Hematopoietic multipotent progenitor cell treated with erythropoietin and hydrocortisone succinate and interleukin-3 and kit ligand, for 4 days (in vitro differentiated cells): ENCODE measurements around the gene ABI2.
"Not testable (repeated sequence)": the region's sequence is repeated elsewhere in the genome, so short reads cannot be mapped to it uniquely, and the experiment has no call there.

Source experiments
- DNase-seq: peaks from one replicate; pipeline ENCODE4 v3.0.0-alpha.2; 2015

The ABI2 gene

DNA sequence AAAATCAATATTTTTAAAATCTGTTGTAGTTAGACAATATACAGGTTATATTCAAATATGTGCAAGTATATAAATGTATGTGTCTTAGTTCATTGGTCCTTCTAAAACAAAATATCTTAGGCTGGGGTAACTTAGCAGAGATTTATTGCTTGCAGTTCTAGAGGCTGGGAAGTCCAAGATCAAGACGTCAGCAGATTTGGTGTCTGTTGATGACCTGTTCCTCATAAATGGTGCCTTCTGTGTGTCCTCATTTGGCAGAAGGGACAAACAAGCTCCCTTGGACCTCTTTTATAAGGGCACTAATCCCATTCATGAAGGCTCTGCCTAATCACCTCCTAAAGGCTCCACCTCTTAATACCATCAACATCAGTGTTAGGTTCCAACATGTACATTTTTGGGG, 31.3 kb downstream of the ABI2 start:
- DNase-seq, result no peak

DNA sequence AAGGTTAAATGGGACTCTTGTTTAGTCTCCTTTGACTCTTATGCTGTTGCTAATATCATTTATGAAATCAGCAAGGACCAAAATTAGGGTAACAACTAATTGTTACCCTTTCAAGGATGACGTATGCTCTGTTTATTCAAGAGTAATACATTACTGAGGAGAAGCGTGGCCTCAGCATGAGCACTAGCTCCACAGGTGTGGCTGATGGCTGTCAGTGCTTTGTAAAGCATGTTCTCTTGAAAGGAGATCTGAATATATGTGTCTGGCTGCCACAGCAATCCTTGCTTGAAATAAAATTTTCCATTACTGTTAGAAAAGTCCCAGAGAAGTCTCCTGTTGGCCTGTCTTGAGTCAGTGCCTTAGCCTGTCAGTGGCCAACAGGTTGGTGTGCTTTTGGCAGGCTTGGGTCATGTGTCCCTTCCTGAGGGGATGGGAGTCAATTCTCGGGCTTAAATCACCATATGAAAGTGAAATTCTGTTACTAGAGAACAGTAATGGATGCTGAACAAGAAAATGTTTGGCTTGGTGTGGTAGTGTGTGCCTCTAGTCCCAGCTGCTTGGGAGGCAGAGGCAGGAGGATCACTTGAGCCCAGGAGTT, 32.7 kb downstream of the ABI2 start:
- DNase-seq, result no peak

- DNase-seq, result no peak
Measured at GRCh38 chr2:203361495-203361894, 33.3 kb downstream of the ABI2 start.

GRCh38 chr2:203361922-203362321, 33.7 kb downstream of the ABI2 start:
- DNase-seq, result no peak

DNA sequence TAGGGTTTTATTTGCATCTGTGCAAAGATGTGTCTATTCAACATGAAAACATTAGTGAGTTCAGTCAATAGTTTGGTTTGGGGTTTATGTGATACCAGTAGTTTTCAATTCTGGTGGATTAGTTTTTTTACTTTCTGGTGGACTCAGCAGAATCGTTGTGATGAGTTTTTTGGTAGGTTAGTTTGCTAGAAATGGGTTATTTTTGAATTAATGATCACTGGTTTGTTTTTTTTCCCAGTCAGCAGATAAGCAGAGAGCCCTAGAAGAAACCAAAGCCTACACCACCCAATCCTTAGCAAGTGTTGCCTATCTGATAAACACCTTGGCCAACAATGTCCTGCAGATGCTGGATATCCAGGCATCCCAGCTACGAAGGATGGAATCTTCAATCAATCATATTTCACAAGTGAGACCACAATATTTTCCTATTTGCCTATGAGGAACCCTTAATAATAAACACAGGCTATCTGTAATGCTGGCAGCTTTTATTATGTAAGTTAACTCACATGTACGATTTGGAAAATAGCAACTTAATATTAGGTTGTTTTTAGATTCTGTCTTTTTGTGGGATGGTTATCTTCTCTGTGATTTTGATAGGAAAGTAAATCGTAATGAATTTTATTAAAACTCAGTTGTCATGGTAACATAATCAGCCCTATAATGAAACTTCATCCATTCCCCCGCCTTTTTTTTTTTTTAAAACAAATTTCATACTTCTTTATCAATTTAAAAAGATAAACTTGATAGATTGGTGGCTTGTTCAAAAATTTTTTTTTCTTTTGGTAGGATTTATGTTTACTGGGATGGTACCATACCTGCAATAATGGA, 38.7 kb downstream of the ABI2 start:
- DNase-seq, result peak; percentile 59

- not testable (repeated sequence) for DNase-seq
Measured at GRCh38 chr2:203372706-203373105, 44.5 kb downstream of the ABI2 start.

DNA sequence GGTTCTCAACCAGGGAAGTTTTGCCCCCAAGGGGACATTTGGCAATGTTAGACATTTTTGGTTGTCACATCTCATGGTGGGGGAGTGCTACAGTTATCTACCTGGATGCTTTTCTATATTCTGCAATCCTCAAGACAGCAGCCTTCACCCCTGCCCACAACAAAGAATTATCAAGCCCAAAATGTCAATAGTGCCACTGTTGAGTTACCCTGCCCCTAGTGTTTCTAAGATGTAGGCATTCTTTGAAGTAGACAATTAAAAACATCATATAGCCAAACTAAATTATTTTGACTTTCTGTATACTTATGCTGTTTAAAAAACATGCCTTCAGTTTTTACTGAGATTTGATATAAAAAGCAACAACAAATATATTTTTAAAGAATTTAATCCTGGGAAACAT, 48.0 kb downstream of the ABI2 start:
- peak; percentile 15 for DNase-seq

DNA sequence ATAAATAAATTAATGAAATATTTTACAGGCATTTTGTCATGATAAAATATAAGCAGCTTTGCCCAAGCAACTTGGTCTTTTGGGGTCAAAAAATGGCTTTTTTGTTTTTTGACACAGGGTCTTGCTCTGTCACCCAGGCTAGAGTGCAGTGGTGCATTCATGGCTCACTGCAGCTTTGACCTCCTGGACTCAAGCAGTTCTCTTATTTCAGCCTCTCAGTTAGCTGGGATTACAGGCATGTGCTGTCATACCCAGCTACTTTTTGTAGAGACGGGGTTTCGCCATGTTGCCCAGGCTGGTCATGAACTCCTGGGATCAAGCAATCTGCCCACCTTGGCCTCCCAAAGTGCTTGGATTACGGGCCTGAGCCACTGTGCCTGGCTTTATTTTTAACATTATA, 51.0 kb downstream of the ABI2 start:
- no peak for DNase-seq

DNA sequence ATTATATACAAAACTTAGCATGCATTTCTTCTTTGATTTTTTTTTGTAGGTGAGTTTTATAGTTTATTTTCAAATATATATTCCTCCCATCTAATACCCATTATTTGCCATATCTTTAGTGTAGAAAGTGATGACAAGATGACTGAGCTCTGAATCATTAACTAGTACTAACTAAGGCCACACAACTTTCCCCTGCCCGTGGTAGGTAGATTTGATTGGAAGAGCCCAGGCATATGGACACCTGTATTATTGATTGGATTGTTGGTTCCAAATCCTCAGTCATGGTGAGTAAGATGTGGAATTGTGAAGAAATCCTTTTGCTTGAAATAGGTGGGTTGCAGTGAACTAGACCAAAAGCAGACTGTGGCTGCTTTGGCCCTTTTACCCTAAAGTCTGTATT, 54.8 kb downstream of the ABI2 start:
- DNase-seq, result no peak

DNA sequence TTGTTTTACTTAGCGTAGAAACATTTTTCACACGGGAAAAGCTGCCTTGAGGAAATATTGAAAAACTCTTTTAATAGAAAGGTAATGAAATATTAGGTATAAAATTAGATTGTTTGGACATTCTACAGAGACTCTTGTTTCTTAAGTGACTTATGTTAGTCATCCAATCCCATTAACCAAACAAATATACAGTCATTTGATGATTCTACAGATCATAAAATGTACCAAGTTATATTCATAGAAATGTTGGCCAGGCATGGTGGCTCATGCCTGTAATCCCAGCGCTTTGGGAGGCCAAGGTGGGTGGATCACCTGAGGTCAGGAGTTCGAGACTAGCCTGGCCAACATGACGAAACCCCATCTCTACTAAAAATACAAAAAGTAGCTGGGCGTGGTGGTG, 60.0 kb downstream of the ABI2 start:
- DNase-seq, result not testable (repeated sequence)

GRCh38 chr2:203394519-203395227, 66.5 kb downstream of the ABI2 start:
- peak; percentile 60 for DNase-seq

- DNase-seq, result no peak
Measured at GRCh38 chr2:203395858-203396257, 67.7 kb downstream of the ABI2 start.

DNA sequence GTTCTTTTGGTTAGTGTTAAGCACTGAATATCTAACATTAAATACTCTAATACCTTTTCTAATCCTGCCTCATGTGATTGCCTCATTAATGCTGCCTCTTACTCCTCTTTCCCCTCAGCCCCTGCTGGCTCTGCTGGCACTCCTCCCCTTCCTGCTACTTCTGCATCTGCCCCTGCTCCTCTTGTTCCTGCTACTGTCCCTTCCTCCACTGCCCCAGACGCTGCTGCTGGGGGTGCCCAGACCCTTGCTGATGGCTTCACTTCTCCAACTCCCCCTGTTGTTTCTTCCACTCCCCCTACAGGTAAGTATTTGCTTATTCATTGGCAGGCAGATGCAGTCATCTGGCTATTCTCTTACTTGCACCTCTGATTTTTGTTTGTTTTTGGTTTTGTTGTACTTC, 68.5 kb downstream of the ABI2 start:
- peak; percentile 21 for DNase-seq

DNA sequence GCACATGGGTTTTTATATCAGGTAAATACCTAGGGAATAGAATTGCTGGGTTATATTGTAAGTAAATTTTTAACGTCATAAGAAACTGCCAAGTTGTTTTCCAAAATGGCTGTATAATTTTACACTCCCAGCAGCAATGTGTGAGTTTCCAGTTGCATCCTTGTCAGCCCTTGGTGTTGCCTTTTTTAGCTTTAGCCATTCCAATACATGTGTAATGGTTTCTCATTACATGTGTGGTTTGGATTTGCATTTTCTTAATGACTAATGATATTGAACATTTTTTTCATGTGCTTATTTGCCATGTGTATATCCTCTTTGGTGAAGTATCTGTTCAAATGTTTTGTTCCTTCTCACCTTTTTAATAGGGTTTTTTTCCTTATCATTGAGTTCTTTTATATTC, 70.8 kb downstream of the ABI2 start:
- no peak for DNase-seq

DNA sequence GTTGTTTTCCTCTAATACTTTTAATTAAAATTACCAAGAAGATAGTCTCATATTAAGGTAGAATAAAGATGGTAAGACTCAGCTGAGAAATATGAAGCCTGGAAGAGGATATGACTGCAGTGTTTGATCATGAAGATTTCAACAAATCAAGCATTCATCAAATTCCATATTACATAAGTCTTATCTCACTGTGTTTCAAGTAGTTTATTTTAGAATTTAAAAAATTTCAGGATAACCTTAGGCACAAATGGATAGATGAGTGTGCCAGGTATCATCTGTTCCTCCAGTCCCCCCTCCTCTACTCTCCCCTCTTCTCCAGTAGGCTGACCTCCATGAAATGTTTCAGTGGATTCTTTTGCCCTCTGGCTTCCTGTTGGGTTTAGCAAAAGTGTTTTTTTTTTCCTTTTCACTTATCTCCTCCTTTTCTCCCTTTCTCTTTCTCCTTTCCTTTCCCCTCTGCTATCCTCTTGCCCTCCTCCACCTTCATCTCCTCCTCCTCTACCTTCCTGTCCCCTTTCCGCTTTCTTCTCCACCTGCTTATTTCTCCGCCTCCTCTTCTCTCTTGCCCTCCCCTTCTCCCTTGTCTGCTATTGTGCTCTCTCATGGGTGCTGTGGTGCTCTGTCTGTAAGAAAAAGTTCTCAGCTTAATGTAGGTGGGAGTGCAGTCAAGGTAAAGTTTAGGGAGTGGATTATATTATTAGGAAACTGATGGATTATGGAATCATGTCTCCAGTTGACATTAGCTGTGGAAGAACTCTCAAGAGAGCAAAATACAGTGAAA, 72.8 kb downstream of the ABI2 start:
- no peak for DNase-seq

DNA sequence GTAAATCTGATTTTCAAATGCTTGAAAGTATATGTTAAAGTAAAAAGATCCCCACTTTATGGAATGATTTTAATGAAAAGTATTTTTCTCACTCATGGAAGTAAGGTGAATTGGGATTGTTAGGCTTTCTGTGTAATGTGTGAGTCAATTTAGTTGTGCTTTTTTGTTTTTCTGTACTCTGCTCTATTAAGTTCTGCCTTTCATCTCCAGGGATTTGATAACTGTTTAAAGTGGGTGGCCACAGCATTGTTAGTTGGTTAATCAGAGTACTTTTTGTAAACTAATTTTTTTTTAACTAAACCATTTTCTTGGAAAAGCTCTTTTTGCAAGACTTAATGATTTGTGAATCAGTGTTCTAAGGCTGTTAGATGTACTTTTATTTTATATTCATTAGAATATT, 76.8 kb downstream of the ABI2 start:
- no peak for DNase-seq

- DNase-seq, result no peak
Measured at GRCh38 chr2:203407496-203407895, 79.3 kb downstream of the ABI2 start.

- DNase-seq, result no peak
Measured at GRCh38 chr2:203412546-203413331, 84.5 kb downstream of the ABI2 start.

DNA sequence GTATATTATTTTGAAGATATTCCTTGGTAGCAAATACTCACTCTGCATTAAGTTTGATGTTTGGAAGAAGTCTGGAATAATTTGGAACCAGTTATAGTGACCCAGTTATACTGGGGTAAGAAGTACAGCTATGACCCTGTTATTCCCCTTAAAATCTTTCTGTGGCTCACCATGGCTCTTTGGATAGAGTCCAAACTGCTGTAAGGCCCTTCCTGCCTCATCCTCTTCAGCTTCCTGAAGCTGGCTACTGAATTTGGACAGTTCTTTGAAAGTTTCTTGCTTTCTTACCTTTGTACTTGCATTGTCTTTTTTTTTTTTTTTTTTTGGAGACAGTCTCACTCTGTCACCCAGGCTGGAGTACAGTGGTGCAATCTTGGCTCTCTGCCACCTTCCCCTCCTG, 85.6 kb downstream of the ABI2 start:
- no peak for DNase-seq

DNA sequence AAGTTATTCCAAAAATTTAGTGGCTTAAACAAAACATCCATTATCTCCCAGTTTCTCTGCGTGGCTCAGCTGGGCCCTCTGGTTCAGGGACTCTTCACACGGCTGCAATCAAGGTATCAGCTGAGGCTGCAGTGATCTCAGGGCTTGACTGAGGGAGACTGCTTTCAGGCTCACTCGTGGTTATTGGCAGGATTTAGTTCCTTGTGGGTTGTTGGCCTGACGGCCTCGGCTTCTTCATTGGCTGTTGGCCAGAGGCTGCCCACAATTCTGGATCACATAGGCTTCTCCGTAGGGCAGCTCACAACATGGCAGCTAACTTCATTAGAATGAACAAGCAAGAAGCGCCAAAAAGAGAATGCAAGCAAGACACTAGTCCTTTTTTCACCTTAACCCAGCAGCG, 90.1 kb downstream of the ABI2 start:
- DNase-seq, result no peak

GRCh38 chr2:203427061-203427460, 98.9 kb downstream of the ABI2 start:
- DNase-seq, result no peak

GRCh38 chr2:203429643-203430042, 101.4 kb downstream of the ABI2 start:
- DNase-seq, result not testable (repeated sequence)
